Keratinocyte (primary cell): ENCODE measurements around the gene RPGRIP1. TPM values are rescaled to one million over a fixed set of nuclear protein-coding genes. Genes with fewer than 3 reads are reported as not detected.

Experiments
- DNase-seq: peaks from one replicate; pipeline ENCODE4 v3.0.0-alpha.2; 2011; ENCODE audit warnings: low read depth, missing footprints, low spot score
- FAIRE-seq: peaks from 2 replicates; lab custom pipeline; 2011; peaks lifted over from hg19 to GRCh38; lab: Jason Lieb, UNC
- H2AFZ ChIP-seq: 2 replicates; pipeline ENCODE4 v1.6.0; 2012; ENCODE audit warnings: low read length, control low read depth, inconsistent platforms; ENCODE audit not compliant: control insufficient read depth
- H3K27ac ChIP-seq: 2 replicates; pipeline ENCODE4 v1.5.1; 2011; ENCODE audit warnings: low read length; ENCODE audit not compliant: control insufficient read depth, insufficient read depth
- H3K27me3 ChIP-seq: 3 replicates; pipeline ENCODE4 v1.6.0; 2011; ENCODE audit warnings: low read length; ENCODE audit not compliant: control insufficient read depth, insufficient read depth; ENCODE audit errors: extremely low read depth
- H3K36me3 ChIP-seq, 2 experiments: 2 replicates in 1 of 2; 3 replicates in 1 of 2; pipeline ENCODE4 v1.5.1; 2011; ENCODE audit warnings: low read length in 2 of 2, mild to moderate bottlenecking in 1 of 2; ENCODE audit not compliant: control insufficient read depth in 2 of 2, insufficient read depth in 2 of 2; ENCODE audit errors: extremely low read depth in 1 of 2
- H3K4me1 ChIP-seq: 3 replicates; pipeline ENCODE4 v1.5.1; 2011; ENCODE audit warnings: low read length; ENCODE audit not compliant: control insufficient read depth, insufficient read depth; ENCODE audit errors: extremely low read depth
- H3K4me2 ChIP-seq: 3 replicates; pipeline ENCODE4 v1.6.0; 2011; ENCODE audit warnings: low read depth, low read length; ENCODE audit not compliant: control insufficient read depth, insufficient read depth; ENCODE audit errors: extremely low read depth
- H3K4me3 ChIP-seq, 3 experiments: fragments of 200-600 bp in 1 of 3; sonication (generic) in 1 of 3; 2 replicates in 2 of 3; 3 replicates in 1 of 3; pipeline ENCODE4 v1.5.1; 2011 to 2016; ENCODE audit warnings: low read length in 3 of 3, mild to moderate bottlenecking in 3 of 3, control low read depth in 2 of 3, inconsistent platforms in 1 of 3, low read depth in 1 of 3, mixed read lengths in 1 of 3, mixed run types in 1 of 3, moderate library complexity in 1 of 3; ENCODE audit not compliant: control insufficient read depth in 2 of 3, insufficient read depth in 2 of 3; ENCODE audit errors: extremely low read depth in 1 of 3
- H3K79me2 ChIP-seq: 2 replicates; pipeline ENCODE4 v1.6.0; 2012; ENCODE audit warnings: low read length; ENCODE audit not compliant: control insufficient read depth, insufficient read depth
- H3K9ac ChIP-seq: 3 replicates; pipeline ENCODE4 v1.6.0; 2011; ENCODE audit warnings: low read length; ENCODE audit not compliant: control insufficient read depth, insufficient read depth; ENCODE audit errors: extremely low read depth
- H3K9me1 ChIP-seq: 3 replicates; pipeline ENCODE4 v1.6.0; 2011; ENCODE audit warnings: low read length; ENCODE audit not compliant: control insufficient read depth, insufficient read depth; ENCODE audit errors: extremely low read depth
- H3K9me3 ChIP-seq: 2 replicates; pipeline ENCODE4 v1.5.1; 2012; ENCODE audit warnings: low read depth, low read length; ENCODE audit not compliant: control insufficient read depth
- H4K20me1 ChIP-seq: 3 replicates; pipeline ENCODE4 v1.6.0; 2011; ENCODE audit warnings: low read length; ENCODE audit not compliant: control insufficient read depth, insufficient read depth; ENCODE audit errors: extremely low read depth
- EZH2 ChIP-seq: IDR thresholded peaks from one replicate; pipeline ENCODE4 v1.6.1; 2012; ENCODE audit warnings: inconsistent platforms, mild to moderate bottlenecking, low read length, moderate library complexity
- dilution Hi-C: fragments of 300-500 bp; cut with MboI; formaldehyde crosslinking; loops from one replicate; pipeline ENCODE4 v1.7.0; 2020; ENCODE audit warnings: low sequenced_read_pairs; ENCODE audit not compliant: extremely low pct_ligation_motif_present
- polyA plus RNA-seq, 5 experiments: library from polyadenylated mRNA; depleted of rRNA in 3 of 5; stranded (reverse) in 3 of 5; stranded (forward) in 1 of 5; unstranded in 1 of 5; fragments of >200 nt; gene quantifications; 1 replicate in 1 of 5; 2 replicates in 3 of 5; 3 replicates in 1 of 5; pipeline versions ENCODE4 v1.2.1 to v1.2.3, GENCODE V29; 2011 to 2012; ENCODE audit warnings: missing spikeins in 2 of 5, low read depth in 1 of 5, low replicate concordance in 1 of 5
- TF ChIP-seq, protein P1 (sequence below), 3 experiments: IDR thresholded peaks in 1 of 3; conservative IDR thresholded peaks in 1 of 3; optimal IDR thresholded peaks in 1 of 3; 2 replicates in 2 of 3; 3 replicates in 1 of 3; pipeline versions ENCODE3 to v1.5.1; 2011; ENCODE audit warnings: low read length in 3 of 3, mild to moderate bottlenecking in 3 of 3, moderate library complexity in 2 of 3, control low read depth in 1 of 3, inconsistent platforms in 1 of 3; ENCODE audit not compliant: insufficient read depth in 2 of 3; ENCODE audit errors: extremely low read depth in 1 of 3

Gene RPGRIP1
- polyA plus RNA-seq, 1 donor (not counting 4 experiments of a cell fraction or from before 2014, with no cell fraction given) = 0.07 TPM

DNA sequence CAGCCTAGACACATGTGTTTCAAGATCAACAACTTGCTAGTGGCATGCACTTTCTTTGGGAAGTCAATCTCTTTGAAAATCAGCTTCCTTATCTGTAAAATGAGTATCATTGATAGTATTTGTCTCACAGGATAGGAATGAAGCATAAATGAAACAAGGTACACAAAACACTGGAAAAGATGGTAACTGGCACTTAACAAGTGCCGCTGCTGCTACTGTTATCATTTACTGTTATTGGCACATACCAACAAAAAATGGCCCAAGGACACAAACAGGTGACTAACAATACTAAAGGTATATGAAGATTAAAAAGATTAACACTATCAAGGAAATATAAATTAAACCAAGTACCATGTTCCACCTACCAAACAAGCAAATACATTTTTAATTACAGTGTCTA lies 31.5 kb upstream of the RPGRIP1 start:
- Histone ChIP-seq H3K27ac (no peak overlapping the region), H2AFZ (no peak overlapping the region), H3K36me3 (peaks cover 21 to 37% of the 10 kb centered on the region in 2 experiments), H3K4me2 (no peak overlapping the region), H3K9me3 (no peaks in the 10 kb centered on the region), H3K27me3 (no peaks in the 10 kb centered on the region), H3K9ac (no peak overlapping the region), H3K9me1 (no peaks in the 10 kb centered on the region), H3K4me1 (no peaks in the 10 kb centered on the region), H4K20me1 (peaks cover 74% of the 10 kb centered on the region), H3K79me2 (peaks cover 100% of the 10 kb centered on the region), H3K4me3 (no peak overlapping the region)
- DNase-seq (no peak), FAIRE-seq (no peak)
- TF ChIP-seq, protein P1, sequence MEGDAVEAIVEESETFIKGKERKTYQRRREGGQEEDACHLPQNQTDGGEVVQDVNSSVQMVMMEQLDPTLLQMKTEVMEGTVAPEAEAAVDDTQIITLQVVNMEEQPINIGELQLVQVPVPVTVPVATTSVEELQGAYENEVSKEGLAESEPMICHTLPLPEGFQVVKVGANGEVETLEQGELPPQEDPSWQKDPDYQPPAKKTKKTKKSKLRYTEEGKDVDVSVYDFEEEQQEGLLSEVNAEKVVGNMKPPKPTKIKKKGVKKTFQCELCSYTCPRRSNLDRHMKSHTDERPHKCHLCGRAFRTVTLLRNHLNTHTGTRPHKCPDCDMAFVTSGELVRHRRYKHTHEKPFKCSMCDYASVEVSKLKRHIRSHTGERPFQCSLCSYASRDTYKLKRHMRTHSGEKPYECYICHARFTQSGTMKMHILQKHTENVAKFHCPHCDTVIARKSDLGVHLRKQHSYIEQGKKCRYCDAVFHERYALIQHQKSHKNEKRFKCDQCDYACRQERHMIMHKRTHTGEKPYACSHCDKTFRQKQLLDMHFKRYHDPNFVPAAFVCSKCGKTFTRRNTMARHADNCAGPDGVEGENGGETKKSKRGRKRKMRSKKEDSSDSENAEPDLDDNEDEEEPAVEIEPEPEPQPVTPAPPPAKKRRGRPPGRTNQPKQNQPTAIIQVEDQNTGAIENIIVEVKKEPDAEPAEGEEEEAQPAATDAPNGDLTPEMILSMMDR (optimal IDR thresholded peaks at IDR 0.05 in 1 of 3, IDR thresholded peaks at IDR 0.05 in 1 of 3, conservative IDR thresholded peaks at IDR 0.05 in 1 of 3; ENCODE audit: extremely low read depth in 1 of 3, insufficient read depth in 2 of 3, low read length in 3 of 3) = no peak
- no peak for TF ChIP-seq EZH2
- dilution Hi-C loops = no loop called here

DNA sequence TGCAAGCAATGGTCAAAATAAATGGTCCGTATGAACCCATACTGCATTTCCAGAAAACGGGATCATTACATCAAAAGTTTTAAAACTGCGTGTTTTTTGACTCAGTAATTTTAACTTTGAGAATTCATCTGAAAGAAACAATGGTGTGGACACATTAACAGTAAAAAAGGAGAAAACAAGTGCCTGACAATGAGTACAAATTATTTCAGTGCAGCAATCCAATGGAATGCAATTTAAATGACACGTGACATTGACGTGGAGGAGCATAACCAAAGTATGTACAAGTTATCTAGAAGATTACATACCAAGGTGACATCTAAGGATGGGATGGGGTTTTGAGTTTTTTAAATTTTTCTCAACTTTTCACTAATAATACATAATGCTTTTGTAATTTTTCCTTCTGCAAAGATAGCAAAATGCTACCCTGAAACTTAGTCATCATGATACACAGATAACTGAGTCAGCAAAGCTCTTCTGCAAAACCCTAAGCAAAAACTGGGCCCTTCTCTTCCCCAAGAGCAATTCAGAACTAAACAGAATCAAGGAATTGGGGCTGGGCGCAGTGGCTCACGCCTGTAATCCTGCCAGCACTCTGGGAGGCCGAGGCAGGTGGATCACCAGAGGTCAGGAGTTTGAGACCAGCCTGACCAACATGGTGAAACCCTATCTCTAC lies 31.0 kb upstream of the RPGRIP1 start:
- Histone ChIP-seq H3K36me3 (peaks cover 21 to 40% of the 10 kb centered on the region in 2 experiments), H3K4me2 (no peak overlapping the region), H3K27me3 (no peaks in the 10 kb centered on the region), H3K79me2 (peaks cover 100% of the 10 kb centered on the region), H3K4me3 (no peak overlapping the region), H3K9me3 (no peaks in the 10 kb centered on the region), H4K20me1 (peaks cover 77% of the 10 kb centered on the region), H3K9me1 (no peaks in the 10 kb centered on the region), H2AFZ (no peak overlapping the region), H3K27ac (no peak overlapping the region), H3K4me1 (no peaks in the 10 kb centered on the region), H3K9ac (no peak overlapping the region)
- FAIRE-seq (no peak), DNase-seq (no peak)
- TF ChIP-seq, protein P1 (optimal IDR thresholded peaks at IDR 0.05 in 1 of 3, IDR thresholded peaks at IDR 0.05 in 1 of 3, conservative IDR thresholded peaks at IDR 0.05 in 1 of 3; ENCODE audit: extremely low read depth in 1 of 3, insufficient read depth in 2 of 3, low read length in 3 of 3) = no peak
- TF ChIP-seq EZH2 = no peak
- dilution Hi-C loops = no loop called here
